Measurements from ENCODE around the gene COG1.

DNA sequence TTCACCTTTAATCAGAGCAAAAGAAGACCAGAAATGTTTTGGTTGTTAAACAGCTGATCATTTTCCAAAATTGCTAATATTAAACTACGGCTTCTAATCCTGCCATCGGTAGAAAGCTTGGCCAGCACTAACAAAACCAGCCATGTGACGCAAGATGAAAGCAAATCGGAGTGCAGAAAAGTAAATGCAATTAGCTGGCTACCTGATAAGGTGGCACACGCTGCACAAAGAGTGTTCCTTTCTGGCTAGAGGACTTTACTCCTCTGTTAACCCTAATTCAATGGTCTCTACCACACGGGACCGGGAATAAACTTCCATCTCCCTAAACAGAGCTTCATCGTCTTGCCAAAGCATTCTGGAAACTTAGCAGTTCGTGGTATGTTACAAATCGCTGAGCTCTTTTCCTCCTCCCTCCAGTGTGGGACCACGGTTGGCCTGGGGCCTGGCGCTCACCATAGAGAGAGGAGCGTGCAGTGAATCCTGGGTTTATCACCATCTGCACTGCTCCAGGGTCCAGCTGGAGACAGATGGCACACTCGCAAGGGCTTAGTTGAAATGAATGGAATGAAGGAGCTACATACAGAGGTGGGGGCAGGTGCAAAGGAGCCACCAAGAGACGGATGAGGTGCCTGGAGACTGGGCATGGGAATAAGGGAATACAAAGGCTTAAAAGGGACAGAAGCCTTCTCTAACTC lies 10.1 kb upstream of the COG1 start:
- TF ChIP-seq, protein P1, sequence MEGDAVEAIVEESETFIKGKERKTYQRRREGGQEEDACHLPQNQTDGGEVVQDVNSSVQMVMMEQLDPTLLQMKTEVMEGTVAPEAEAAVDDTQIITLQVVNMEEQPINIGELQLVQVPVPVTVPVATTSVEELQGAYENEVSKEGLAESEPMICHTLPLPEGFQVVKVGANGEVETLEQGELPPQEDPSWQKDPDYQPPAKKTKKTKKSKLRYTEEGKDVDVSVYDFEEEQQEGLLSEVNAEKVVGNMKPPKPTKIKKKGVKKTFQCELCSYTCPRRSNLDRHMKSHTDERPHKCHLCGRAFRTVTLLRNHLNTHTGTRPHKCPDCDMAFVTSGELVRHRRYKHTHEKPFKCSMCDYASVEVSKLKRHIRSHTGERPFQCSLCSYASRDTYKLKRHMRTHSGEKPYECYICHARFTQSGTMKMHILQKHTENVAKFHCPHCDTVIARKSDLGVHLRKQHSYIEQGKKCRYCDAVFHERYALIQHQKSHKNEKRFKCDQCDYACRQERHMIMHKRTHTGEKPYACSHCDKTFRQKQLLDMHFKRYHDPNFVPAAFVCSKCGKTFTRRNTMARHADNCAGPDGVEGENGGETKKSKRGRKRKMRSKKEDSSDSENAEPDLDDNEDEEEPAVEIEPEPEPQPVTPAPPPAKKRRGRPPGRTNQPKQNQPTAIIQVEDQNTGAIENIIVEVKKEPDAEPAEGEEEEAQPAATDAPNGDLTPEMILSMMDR (IDR thresholded peaks at IDR 0.05), result no peak
- no peak for TF ChIP-seq POLR2A (IDR thresholded peaks at IDR 0.05)

Data from sigmoid colon (tissue), 3 donors.